Duodenal mucosa (tissue), 2 donors: ENCODE data around the gene GPC5.

Experiments
- H3K27ac ChIP-seq: one replicate; pipeline ENCODE4 v1.7.0; 2013; ENCODE audit warnings: low read depth, low read length
- H3K27me3 ChIP-seq, 2 donors: one replicate each; pipeline ENCODE4 v1.7.0; 2013; ENCODE audit warnings: low read length in 2 of 2, control low read depth in 1 of 2; ENCODE audit not compliant: insufficient read depth in 2 of 2, control insufficient read depth in 1 of 2
- H3K36me3 ChIP-seq, 2 donors: one replicate each; pipeline ENCODE4 v1.7.0; 2013; ENCODE audit warnings: low read length in 2 of 2, control low read depth in 1 of 2; ENCODE audit not compliant: insufficient read depth in 2 of 2, control insufficient read depth in 1 of 2
- H3K4me1 ChIP-seq, 2 donors: one replicate each; pipeline ENCODE4 v1.7.0; 2013; ENCODE audit warnings: low read length in 2 of 2, control low read depth in 1 of 2; ENCODE audit not compliant: insufficient read depth in 2 of 2, control insufficient read depth in 1 of 2
- H3K4me3 ChIP-seq, 2 donors: one replicate each; pipeline ENCODE4 v1.7.0; 2013; ENCODE audit warnings: low read length in 2 of 2, low read depth in 1 of 2
- H3K9ac ChIP-seq, 2 donors: one replicate each; pipeline ENCODE4 v1.7.0; 2013; ENCODE audit warnings: low read length in 2 of 2, low read depth in 1 of 2
- H3K9me3 ChIP-seq, 2 donors: one replicate each; pipeline ENCODE4 v1.7.0; 2013; ENCODE audit warnings: low read length in 2 of 2, control low read depth in 1 of 2; ENCODE audit not compliant: control insufficient read depth in 1 of 2

Gene GPC5

DNA sequence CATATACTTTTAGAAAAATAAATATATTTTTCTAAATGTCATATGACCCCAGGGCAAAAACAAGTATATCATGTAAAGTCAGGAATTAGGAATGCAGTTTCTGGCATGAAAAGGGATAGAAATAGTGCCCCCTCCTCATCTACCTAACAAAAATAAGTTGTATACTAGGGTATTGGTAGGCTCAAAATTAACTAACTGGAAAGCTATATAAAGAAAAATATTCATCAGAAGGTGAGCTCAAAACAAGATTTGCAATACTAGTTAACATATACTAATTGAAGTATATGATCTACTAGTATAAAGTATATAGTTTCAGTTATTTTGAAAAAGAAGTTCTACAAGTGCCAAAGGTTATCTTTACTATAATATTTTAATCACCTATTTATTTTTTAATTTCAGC lies 200.2 kb downstream of the GPC5 start:
- H3K9ac ChIP-seq: no peak overlapping the region
- no peak overlapping the region for H3K27ac ChIP-seq
- H3K9me3 ChIP-seq: no peaks in the 10 kb centered on the region
- no peaks in the 10 kb centered on the region for H3K27me3 ChIP-seq
- no peak overlapping the region for H3K4me3 ChIP-seq
- no peaks in the 10 kb centered on the region for H3K36me3 ChIP-seq
- no peaks in the 10 kb centered on the region for H3K4me1 ChIP-seq

DNA sequence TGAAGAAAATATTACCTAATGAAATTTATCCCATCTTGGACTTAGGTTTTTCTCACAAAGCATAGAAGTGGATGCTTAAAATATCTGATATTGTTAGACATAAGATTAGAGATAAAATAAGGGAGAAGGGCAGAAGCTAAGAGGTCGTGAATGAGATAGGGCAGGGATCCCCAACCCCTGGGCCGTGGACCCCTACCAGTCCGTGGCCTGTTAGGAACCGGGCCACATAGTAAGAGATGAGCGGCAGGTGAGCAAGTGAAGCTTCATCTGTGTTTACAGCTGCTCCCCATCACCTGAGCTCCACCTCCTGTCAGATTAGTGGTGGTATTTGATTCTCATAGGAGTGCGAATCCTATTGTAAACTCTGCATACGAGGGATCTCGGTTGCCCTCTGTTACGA lies 202.9 kb downstream of the GPC5 start:
- no peaks in the 10 kb centered on the region for H3K27me3 ChIP-seq
- H3K27ac ChIP-seq: no peak overlapping the region
- H3K36me3 ChIP-seq: no peaks in the 10 kb centered on the region
- H3K4me1 ChIP-seq: no peaks in the 10 kb centered on the region
- H3K4me3 ChIP-seq: no peak overlapping the region
- H3K9me3 ChIP-seq: no peaks in the 10 kb centered on the region
- no peak overlapping the region for H3K9ac ChIP-seq

DNA sequence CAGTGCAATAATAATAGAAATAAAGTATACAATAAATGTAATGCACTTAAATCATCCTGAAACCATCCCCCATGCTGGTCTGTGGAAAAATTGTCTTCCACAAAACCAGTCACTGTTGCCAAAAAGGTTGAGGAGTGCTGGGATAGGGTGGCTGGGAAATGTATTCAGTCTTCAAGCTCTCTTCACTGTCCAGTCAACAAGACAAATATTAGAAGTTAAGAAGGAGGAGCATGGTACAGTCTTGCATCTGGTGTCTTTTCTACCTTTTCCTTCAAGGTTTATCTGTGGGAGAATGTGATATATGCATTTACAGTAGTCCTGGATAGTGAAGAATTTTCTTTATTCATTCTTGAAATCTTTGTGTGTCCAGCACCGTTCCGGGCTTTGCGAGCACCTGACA lies 203.4 kb downstream of the GPC5 start:
- Histone ChIP-seq H3K27ac (no peak overlapping the region), H3K9me3 (no peaks in the 10 kb centered on the region), H3K9ac (no peak overlapping the region), H3K27me3 (no peaks in the 10 kb centered on the region), H3K4me3 (no peak overlapping the region), H3K4me1 (no peaks in the 10 kb centered on the region), H3K36me3 (no peaks in the 10 kb centered on the region)

DNA sequence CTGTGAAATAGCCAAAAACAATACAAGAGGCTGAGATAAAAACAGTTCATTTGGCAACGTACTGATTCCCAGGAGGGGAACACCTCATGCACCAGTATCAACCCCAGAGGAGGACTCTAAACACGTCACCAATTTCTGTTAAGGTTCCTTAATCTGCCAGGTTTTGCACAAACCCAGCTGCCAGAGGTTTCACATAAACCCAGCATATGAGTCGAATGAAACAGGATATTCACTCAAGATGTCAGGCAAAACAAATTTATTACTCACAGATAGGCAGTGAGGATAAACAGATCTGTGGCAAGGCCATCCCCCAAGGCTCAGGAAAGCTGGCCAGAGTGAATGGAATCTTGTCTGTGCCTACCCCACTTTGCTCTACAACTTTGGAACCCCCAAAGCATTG lies 210.9 kb downstream of the GPC5 start:
- Histone ChIP-seq H3K4me3 (no peak overlapping the region), H3K36me3 (no peaks in the 10 kb centered on the region), H3K27me3 (no peaks in the 10 kb centered on the region), H3K9me3 (no peaks in the 10 kb centered on the region), H3K4me1 (no peaks in the 10 kb centered on the region), H3K9ac (no peak overlapping the region), H3K27ac (no peak overlapping the region)

DNA sequence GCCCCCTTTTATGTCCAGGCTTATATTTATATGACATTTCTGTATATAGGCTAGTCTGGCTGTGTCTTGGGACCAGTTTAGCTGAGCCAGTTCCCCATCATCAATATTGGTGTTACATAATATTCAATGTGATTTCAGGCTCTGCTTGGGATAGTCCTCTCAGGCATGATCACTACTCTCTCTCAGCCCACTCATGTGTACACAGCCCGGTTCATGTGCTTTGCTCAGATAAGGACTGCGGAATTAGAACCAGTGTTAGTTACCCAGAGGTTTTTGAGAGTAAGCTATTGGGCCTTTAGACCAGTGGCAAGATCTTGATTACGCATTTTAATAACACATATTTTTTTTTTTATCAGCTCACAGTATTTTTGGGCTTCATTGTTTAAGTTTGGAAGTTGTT lies 219.9 kb downstream of the GPC5 start:
- Histone ChIP-seq H3K9me3 (no peaks in the 10 kb centered on the region), H3K36me3 (no peaks in the 10 kb centered on the region), H3K9ac (no peak overlapping the region), H3K4me3 (no peak overlapping the region), H3K4me1 (no peaks in the 10 kb centered on the region), H3K27me3 (no peaks in the 10 kb centered on the region), H3K27ac (no peak overlapping the region)

DNA sequence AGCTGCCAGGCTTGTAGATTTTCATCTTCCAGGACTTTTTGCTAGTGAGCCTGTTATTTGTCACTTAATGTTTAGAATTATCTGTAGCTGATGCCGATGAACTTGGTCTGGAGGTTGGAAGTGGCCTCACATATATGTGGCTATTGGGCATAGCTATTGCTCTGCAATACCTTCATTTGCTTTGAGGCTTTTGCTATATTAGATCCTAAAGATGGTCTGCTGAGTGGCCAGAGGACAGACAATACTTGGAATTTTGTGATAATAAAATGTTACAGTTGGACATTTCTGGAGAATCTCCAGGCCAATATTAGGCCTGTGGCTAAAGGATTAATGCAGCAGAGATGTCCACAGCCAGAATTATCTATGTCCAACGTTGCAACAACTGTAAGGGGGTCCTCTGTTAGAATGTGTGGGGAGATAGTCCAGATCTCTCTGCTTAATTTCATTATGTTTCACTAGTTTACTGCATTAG lies 222.3 kb downstream of the GPC5 start:
- Histone ChIP-seq H3K27me3 (no peaks in the 10 kb centered on the region), H3K9me3 (no peaks in the 10 kb centered on the region), H3K4me1 (no peaks in the 10 kb centered on the region), H3K4me3 (no peak overlapping the region), H3K36me3 (no peaks in the 10 kb centered on the region), H3K9ac (no peak overlapping the region), H3K27ac (no peak overlapping the region)

DNA sequence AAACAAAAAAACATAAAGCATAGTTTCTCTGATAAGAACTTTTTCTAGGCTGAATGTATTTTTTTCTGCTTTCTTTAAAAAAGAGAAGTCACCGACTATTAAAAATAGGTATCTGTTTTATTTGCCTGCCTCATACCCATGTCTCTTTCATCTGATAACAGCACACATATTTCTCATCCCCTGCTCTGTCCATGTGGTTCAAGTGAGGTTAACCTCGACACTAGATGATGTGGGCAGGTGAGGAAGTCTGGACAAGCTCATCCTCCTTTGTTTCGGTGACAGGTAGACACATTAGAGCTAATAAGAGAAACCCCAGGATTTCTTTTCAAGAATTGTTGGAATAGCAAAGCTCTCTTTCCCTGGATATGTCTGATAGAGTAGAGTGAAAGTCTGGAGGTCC lies 222.7 kb downstream of the GPC5 start:
- no peaks in the 10 kb centered on the region for H3K36me3 ChIP-seq
- no peak overlapping the region for H3K4me3 ChIP-seq
- no peaks in the 10 kb centered on the region for H3K9me3 ChIP-seq
- no peaks in the 10 kb centered on the region for H3K27me3 ChIP-seq
- H3K4me1 ChIP-seq: no peaks in the 10 kb centered on the region
- no peak overlapping the region for H3K9ac ChIP-seq
- no peak overlapping the region for H3K27ac ChIP-seq

DNA sequence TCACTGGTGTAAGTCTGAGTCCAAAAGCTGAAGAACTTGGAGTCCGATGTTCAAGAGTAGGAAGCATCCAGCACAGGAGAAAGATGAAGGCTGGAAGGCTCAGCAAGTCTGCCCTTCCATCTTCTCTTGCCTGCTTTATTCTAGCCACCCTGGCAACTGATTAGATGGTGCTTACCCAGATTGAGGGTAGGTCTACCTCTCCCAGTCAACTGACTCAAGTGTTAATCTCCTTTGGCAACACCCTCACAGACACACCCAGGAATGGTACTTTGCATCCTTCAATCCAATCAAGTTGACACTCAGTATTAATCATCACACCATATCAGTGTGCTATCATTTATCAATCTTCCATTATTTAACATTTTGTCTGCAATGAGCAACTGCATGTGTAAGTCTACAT lies 223.5 kb downstream of the GPC5 start:
- H3K4me1 ChIP-seq: no peaks in the 10 kb centered on the region
- H3K27me3 ChIP-seq: no peaks in the 10 kb centered on the region
- H3K27ac ChIP-seq: no peak overlapping the region
- no peak overlapping the region for H3K9ac ChIP-seq
- H3K9me3 ChIP-seq: no peaks in the 10 kb centered on the region
- H3K36me3 ChIP-seq: no peaks in the 10 kb centered on the region
- no peak overlapping the region for H3K4me3 ChIP-seq

DNA sequence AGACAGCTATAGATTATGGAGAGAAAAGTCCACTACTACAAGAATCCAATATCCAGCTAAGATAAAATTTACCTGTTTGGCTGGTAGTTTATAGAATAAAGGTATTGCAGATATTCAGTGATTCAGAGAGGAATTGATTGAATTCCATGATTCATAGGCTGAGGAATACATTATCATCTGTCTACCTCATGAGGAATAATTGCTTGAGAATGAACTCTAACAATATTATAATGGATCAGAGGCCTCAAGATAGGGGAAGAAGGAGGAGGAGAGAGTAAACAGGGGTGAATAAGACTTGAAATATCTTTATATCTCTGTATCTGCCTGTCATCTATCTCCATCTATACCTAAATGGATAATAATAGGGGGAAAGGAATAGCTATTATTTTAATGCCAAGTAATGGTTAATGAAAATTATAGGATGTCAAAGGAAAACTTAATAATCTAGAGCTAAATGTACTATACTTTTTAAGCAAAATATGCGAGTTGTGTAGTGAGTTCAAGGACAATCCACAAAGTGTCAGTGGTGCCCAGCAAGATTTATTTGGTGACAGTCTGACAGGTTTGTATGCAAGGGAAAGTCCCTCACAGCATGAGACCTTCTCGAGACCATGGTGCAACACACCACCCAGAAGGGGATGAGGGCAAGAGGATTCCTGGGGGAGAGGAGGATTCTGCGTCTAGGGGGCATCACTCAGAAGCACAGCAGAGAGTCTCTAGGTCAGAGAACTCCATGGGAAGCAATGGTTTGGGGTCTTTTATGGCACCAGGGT lies 224.5 kb downstream of the GPC5 start:
- no peaks in the 10 kb centered on the region for H3K27me3 ChIP-seq
- no peak overlapping the region for H3K27ac ChIP-seq
- H3K9me3 ChIP-seq: no peaks in the 10 kb centered on the region
- no peaks in the 10 kb centered on the region for H3K36me3 ChIP-seq
- no peak overlapping the region for H3K4me3 ChIP-seq
- no peaks in the 10 kb centered on the region for H3K4me1 ChIP-seq
- H3K9ac ChIP-seq: no peak overlapping the region

DNA sequence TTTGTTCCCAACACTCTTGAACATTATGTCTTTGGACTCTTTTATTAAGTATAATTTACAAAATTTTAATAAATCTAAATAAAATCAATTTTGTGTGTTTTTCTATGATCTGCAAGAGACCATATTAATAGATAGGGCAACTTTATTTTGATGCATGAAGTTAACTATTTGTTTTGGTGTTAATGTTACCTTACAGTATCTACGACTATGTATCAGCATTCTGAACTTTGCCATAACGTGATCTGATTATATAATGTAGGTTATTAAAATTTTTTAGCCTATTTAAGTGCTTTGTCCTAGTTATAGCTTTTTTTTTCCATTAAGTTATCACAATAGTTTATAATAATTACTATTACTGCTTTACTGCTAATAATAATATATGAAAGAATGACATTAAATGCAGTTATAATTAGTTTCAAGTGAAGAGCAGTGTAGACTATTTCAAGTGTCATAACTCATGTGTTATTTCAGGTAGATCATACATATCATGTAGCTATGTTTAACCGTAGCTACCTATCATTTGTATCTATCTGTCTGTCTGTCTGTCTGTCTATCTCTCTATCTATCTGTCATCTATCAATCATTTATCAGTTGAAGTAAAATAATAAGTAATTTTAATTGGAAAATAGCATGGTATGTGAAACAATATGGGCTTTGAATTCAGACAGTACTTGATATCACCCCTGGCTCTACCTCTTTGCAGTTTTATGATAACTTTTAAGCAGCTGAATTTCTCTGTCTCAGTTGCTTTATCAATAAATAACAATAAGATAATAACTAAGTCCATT lies 229.7 kb downstream of the GPC5 start:
- no peaks in the 10 kb centered on the region for H3K4me1 ChIP-seq

More for the DNA sequence above, 229.7 kb downstream of the GPC5 start:
- no peak overlapping the region for H3K9ac ChIP-seq
- no peaks in the 10 kb centered on the region for H3K27me3 ChIP-seq
- no peaks in the 10 kb centered on the region for H3K9me3 ChIP-seq
- no peak overlapping the region for H3K4me3 ChIP-seq
- H3K27ac ChIP-seq: no peak overlapping the region
- no peaks in the 10 kb centered on the region for H3K36me3 ChIP-seq
